Activated naive CD4-positive, alpha-beta T cell treated with anti-CD3 and anti-CD28 coated beads for 36 hours (primary cell): ENCODE data around the gene GABRR2. TPM values are rescaled to one million over a fixed set of nuclear protein-coding genes. Genes with fewer than 3 reads are reported as not detected.
"Not testable (repeated sequence)": the region's sequence is repeated elsewhere in the genome, so short reads cannot be mapped to it uniquely, and the experiment has no call there.

ENCODE experiments used
- CTCF ChIA-PET: fragments of 350-600 bp; sonication (Branson Sonifier 250); formaldehyde crosslinking; loops from one replicate; lab custom pipeline; 2021; ENCODE audit warnings: antibody characterized with exemption; lab: Charles Lee
- DNase-seq: peaks from one replicate; pipeline ENCODE4 v3.0.0-alpha.2; 2020
- H3K27ac Mint-ChIP-seq: one replicate; pipeline ENCODE4 v1.8.0; 2021; ENCODE audit warnings: mild to moderate bottlenecking, mixed read lengths
- H3K27me3 Mint-ChIP-seq: one replicate; pipeline ENCODE4 v1.8.0; 2021; ENCODE audit warnings: low read depth, mixed read lengths
- H3K36me3 Mint-ChIP-seq: one replicate; pipeline ENCODE4 v1.8.0; 2021; ENCODE audit warnings: low read depth, mixed read lengths
- H3K4me1 Mint-ChIP-seq: one replicate; pipeline ENCODE4 v1.8.0; 2021; ENCODE audit warnings: low read depth, mixed read lengths
- H3K4me3 Mint-ChIP-seq: one replicate; pipeline ENCODE4 v1.8.0; 2021; ENCODE audit warnings: mild to moderate bottlenecking, moderate library complexity, mixed read lengths
- H3K9me3 Mint-ChIP-seq: one replicate; pipeline ENCODE4 v1.8.0; 2021; ENCODE audit warnings: mixed read lengths
- intact Hi-C: fragments of 100-400 bp; cut with micrococcal nuclease; formaldehyde crosslinking; loops from one replicate; pipeline ENCODE4 v1.15.1; 2023
- total RNA-seq, 2 experiments: library from RNA; stranded (reverse); gene quantifications; one replicate each; pipeline ENCODE4 v1.2.3, GENCODE V29; 2021

The GABRR2 gene
- total RNA-seq, 2 experiments from 2014 or later = not detected

DNA sequence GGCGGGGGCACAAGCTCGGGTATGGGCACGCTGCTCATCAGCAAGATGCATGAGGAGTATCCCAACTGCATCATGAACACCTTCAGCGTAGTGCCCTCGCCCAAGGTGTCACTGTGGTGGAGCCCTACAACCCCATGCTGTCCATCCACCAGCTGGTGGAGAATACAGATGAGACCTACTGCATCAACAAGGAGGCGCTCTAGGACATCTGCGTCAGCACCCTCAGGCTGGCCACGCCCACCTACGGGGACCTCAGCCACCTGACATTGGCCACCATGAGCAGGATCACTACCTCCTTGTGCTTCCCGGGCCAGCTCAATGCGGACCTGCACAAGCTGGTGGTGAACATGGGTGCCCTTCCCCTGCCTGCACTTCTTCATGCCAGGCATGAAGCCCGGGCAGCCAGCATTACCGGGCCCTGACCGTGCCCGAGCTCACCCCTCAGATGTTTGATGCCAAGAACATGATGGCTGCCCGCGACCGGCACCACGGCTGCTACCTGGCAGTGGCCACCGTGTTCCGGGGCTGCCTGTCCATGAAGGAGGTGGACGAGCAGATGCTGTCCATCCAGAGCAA lies 12.8 kb downstream of the GABRR2 start:
- Mint-ChIP-seq H3K27me3 (no peaks in the 10 kb centered on the region), H3K36me3 (no peaks in the 10 kb centered on the region), H3K27ac (no peak overlapping the region), H3K4me1 (peaks cover 18% of the 10 kb centered on the region), H3K4me3 (no peak overlapping the region), H3K9me3 (no peaks in the 10 kb centered on the region)
- CTCF ChIA-PET = interaction anchor here (0.6 kb wide), 1 partner anchor 15 kb away, joined by 5 read pairs; no protein-coding TSS in a partner anchor
- no peak for DNase-seq
- intact Hi-C loops = no loop called here

DNA sequence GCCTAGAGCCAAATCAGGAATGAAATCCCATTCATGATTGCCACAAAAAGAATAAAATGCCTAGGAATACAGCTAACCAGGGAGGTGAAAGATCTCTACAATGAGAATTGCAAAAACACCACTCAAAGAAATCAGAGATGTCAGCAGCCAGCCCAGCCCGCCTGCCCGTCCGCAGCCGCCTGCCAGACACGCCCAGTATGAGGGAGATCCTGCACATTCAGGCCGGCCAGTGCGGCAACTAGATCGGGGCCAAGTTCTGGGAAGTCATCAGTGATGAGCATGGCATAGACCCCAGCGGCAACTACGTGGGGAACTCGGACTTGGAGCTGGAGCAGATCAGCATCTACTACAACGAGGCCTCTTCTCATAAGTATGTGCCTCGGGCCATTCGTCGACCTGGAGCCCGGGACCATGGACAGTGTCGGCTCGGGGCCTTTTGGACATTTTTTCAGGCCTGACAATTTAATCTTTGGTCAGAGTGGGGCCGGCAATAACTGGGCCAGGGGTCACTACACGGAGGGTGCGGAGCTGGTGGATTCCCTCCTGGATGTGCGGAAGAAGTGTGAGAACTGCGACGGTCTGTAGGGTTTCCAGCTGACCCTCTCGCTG lies 13.4 kb downstream of the GABRR2 start:
- Mint-ChIP-seq H3K4me1 (peaks cover 18% of the 10 kb centered on the region), H3K27ac (no peak overlapping the region), H3K9me3 (no peaks in the 10 kb centered on the region), H3K36me3 (no peaks in the 10 kb centered on the region), H3K27me3 (no peaks in the 10 kb centered on the region), H3K4me3 (no peak overlapping the region)
- CTCF ChIA-PET = interaction anchor here (0.6 to 0.7 kb wide), 2 partner anchors 15 to 308 kb away, joined by 4 to 5 read pairs; no protein-coding TSS in a partner anchor
- intact Hi-C loops = no loop called here
- no peak for DNase-seq

- H3K36me3 Mint-ChIP-seq = no peaks in the 10 kb centered on the region
- CTCF ChIA-PET = no interaction called here
- no peak overlapping the region for H3K4me3 Mint-ChIP-seq
- intact Hi-C loops = loop anchor here (2.0 to 5.0 kb wide), 3 partner anchors 61 to 219 kb away; partner anchors contain the start of genes PNRC1 and RRAGD
- peaks cover 18% of the 10 kb centered on the region for H3K4me1 Mint-ChIP-seq
- no peak for DNase-seq
- no peaks in the 10 kb centered on the region for H3K27me3 Mint-ChIP-seq
- peaks cover 2% of the 10 kb centered on the region for H3K9me3 Mint-ChIP-seq
- H3K27ac Mint-ChIP-seq = no peak overlapping the region
Observed at GRCh38 chr6:89299466-89299850, 15.6 kb downstream of the GABRR2 start.

DNA sequence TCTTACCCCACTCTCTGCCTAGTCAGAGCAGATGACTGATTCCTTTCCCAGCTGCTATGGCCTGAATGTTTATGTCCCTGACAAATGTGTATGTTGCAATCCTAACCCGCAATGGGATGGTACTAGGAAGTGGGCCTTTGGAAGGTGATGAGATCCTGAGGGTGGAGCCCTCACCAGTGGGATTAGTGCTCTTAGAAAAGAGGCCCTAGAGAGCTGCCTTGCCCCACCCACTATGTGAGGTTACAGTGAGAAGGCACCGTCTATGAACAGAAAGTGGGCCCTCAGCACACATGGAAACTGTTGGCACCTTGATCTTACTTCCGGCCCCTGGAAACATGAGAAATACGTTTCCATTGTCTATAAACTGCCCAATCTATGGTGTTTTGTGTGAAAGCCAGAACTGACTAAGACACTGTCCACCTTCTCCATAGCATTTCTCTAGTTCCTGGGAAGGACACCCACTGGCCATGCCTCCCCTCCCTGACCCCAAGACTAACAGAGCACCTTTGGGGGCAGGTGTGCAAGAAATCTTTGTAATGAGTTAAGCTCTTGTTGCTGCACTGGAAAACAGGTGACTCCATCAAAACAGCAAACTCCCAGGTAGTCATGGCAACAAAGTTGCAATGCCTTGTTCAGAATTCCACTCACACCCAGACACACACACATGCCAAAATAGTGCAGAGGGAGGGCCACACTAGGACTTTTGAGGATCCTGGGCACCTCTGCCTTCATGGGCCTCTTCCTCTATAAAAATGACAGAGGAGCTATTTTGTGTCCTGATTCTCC lies 16.2 kb downstream of the GABRR2 start:
- Mint-ChIP-seq H3K36me3 (no peaks in the 10 kb centered on the region), H3K27ac (peak overlapping the region; percentile 46), H3K4me1 (peaks cover 18% of the 10 kb centered on the region), H3K27me3 (no peaks in the 10 kb centered on the region), H3K4me3 (no peak overlapping the region), H3K9me3 (peaks cover 2% of the 10 kb centered on the region)
- CTCF ChIA-PET = interaction anchor here (1.1 to 1.2 kb wide), 2 partner anchors 13 to 51 kb away, joined by 3 to 4 read pairs; no protein-coding TSS in a partner anchor
- intact Hi-C loops = loop anchor here (1.0 to 5.0 kb wide), 4 partner anchors 53 to 218 kb away; partner anchors contain the start of genes PNRC1, RRAGD and UBE2J1
- peak; percentile 50 for DNase-seq

- peak; percentile 83 for DNase-seq
- peak overlapping the region; percentile 7 for H3K4me3 Mint-ChIP-seq
- intact Hi-C loops = loop anchor here (1.0 to 5.0 kb wide), 4 partner anchors 54 to 217 kb away; partner anchors contain the start of genes PNRC1, RRAGD and UBE2J1
- no peaks in the 10 kb centered on the region for H3K27me3 Mint-ChIP-seq
- peaks cover 2% of the 10 kb centered on the region for H3K9me3 Mint-ChIP-seq
- H3K4me1 Mint-ChIP-seq = peaks cover 18% of the 10 kb centered on the region
- CTCF ChIA-PET = interaction anchor here (0.9 to 1.2 kb wide), 3 partner anchors 12 to 315 kb away, joined by 3 to 4 read pairs (median 3); no protein-coding TSS in a partner anchor
- peak overlapping the region; percentile 46 for H3K27ac Mint-ChIP-seq
- no peaks in the 10 kb centered on the region for H3K36me3 Mint-ChIP-seq
Observed at GRCh38 chr6:89297695-89298351, 17.3 kb downstream of the GABRR2 start.

- H3K4me3 Mint-ChIP-seq = no peak overlapping the region
- no peak for DNase-seq
- no peak overlapping the region for H3K27ac Mint-ChIP-seq
- no peaks in the 10 kb centered on the region for H3K36me3 Mint-ChIP-seq
- intact Hi-C loops = loop anchor here (5.0 kb wide), 1 partner anchor 116 kb away; the partner anchor contains the start of gene RRAGD
- peaks cover 2% of the 10 kb centered on the region for H3K9me3 Mint-ChIP-seq
- CTCF ChIA-PET = no interaction called here
- H3K27me3 Mint-ChIP-seq = no peaks in the 10 kb centered on the region
- peaks cover 18% of the 10 kb centered on the region for H3K4me1 Mint-ChIP-seq
Observed at GRCh38 chr6:89295981-89296380, 19.1 kb downstream of the GABRR2 start.

DNA sequence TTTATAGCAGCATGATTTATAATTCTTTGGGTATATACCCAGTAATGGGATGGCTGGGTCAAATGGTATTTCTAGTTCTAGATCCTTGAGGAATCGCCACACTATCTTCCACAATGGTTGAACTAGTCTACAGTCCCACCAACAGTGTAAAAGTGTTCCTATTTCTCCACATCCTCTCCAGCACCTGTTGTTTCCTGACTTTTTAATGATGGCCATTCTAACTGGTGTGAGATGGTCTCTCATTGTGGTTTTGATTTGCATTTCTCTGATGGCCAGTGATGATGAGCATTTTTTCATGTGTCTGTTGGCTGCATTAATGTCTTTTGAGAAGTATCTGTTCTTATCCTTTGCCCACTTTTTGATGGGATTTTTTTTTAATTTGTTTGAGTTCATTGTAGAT lies 20.0 kb downstream of the GABRR2 start:
- H3K9me3 Mint-ChIP-seq, H3K36me3 Mint-ChIP-seq, H3K27ac Mint-ChIP-seq, H3K4me3 Mint-ChIP-seq, DNase-seq, CTCF ChIA-PET, H3K27me3 Mint-ChIP-seq: not testable (repeated sequence)
- H3K4me1 Mint-ChIP-seq = peaks cover 18% of the 10 kb centered on the region
- intact Hi-C loops = loop anchor here (5.0 kb wide), 1 partner anchor 117 kb away; the partner anchor contains the start of gene RRAGD

DNA sequence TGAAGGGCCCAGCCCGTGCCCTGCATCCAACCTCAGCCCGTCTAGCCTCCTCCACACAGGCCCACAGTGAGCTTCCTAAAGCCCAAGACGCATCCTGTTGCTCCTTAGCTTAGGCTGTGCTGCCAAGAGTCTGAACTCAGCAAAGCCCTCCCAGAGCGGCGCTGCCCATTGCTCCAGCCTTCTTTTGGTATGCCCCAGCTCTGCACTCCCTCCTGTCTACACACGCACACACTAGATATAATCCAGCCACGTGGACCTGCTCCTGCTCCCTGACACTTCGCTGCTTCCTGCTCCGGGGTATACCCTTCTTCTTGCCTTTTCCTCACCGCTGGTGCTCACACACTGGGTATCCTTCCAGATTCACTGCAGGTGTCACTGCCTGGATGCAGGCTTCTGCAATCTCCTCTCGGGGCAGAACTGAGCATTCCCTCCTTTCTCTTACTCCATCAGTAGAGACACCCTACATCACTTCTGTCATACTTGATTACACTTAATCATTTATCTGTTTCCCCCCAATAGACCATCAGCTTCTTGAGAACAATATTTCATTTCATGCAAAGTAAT lies 23.8 kb downstream of the GABRR2 start:
- no peak overlapping the region for H3K4me3 Mint-ChIP-seq
- no peaks in the 10 kb centered on the region for H3K27me3 Mint-ChIP-seq
- no peaks in the 10 kb centered on the region for H3K36me3 Mint-ChIP-seq
- no peak for DNase-seq
- peaks cover 2% of the 10 kb centered on the region for H3K9me3 Mint-ChIP-seq
- intact Hi-C loops = no loop called here
- CTCF ChIA-PET = no interaction called here
- no peaks in the 10 kb centered on the region for H3K4me1 Mint-ChIP-seq
- no peak overlapping the region for H3K27ac Mint-ChIP-seq

DNA sequence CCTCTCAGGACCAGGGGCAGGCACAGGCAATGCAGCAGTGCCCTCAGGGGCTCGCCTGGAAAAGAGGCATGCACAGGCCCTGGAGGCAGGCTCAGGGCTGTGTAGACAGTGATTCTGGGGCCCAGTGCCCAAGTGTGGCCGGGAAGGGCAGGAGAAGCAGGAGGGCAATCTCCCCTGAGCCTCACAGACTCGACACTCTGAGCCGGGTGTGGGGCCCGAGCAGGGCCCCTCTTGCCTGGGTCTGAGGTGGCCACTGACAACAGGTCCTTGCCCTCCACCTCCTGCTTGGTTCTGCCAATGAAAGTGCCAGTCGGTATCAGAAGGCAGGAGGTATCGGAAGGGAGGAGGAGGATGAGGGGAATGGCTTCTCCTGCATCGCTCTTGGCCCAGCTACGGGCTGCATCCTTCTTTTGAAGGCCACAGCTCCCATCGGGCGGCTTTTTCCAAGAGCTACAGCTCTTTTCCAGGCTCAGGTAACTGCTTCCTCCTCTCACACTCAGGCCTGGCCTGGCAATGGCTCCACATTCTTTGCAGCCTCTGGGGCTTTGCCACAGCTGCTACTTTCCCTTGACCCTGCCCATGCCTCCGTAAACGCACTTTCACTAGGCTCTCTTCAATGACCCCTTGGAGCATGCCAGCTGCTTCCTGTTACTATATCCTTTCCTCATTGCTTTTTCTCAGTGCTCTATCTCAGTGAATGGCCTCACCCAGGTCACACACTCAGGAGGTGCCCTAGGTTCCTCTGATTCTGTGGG lies 24.5 kb downstream of the GABRR2 start:
- no peak for DNase-seq
- H3K36me3 Mint-ChIP-seq = no peaks in the 10 kb centered on the region
- no peak overlapping the region for H3K27ac Mint-ChIP-seq
- no peak overlapping the region for H3K4me3 Mint-ChIP-seq
- CTCF ChIA-PET = no interaction called here
- no peaks in the 10 kb centered on the region for H3K27me3 Mint-ChIP-seq
- intact Hi-C loops = no loop called here
- H3K4me1 Mint-ChIP-seq = no peaks in the 10 kb centered on the region
- peaks cover 2% of the 10 kb centered on the region for H3K9me3 Mint-ChIP-seq

DNA sequence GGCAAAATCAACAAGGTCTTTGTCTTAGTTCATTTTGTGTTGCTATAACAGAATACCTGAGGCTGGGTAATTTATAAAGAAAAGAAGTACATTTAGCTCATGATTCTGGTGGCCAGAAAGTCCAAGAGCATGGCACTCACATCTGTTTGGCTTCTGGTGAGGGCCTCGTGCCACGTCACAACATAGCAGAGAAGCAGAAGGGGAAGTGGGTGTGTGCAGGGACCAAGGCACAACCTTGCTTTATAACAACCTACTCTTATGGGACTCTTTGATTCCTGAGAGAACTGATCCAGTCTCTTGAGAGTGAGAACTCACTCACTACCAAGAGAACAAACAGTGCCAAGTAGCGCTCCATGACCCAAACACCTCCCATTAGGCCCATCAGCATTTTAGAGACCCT lies 25.4 kb downstream of the GABRR2 start:
- no peaks in the 10 kb centered on the region for H3K4me1 Mint-ChIP-seq
- DNase-seq = no peak
- intact Hi-C loops = no loop called here
- H3K4me3 Mint-ChIP-seq = no peak overlapping the region
- CTCF ChIA-PET = no interaction called here
- no peak overlapping the region for H3K27ac Mint-ChIP-seq
- no peaks in the 10 kb centered on the region for H3K36me3 Mint-ChIP-seq
- no peaks in the 10 kb centered on the region for H3K27me3 Mint-ChIP-seq
- H3K9me3 Mint-ChIP-seq = no peaks in the 10 kb centered on the region

- CTCF ChIA-PET = no interaction called here
- no peaks in the 10 kb centered on the region for H3K27me3 Mint-ChIP-seq
- H3K27ac Mint-ChIP-seq = no peak overlapping the region
- no peaks in the 10 kb centered on the region for H3K9me3 Mint-ChIP-seq
- H3K4me1 Mint-ChIP-seq = no peaks in the 10 kb centered on the region
- intact Hi-C loops = no loop called here
- H3K4me3 Mint-ChIP-seq = no peak overlapping the region
- no peak for DNase-seq
- H3K36me3 Mint-ChIP-seq = no peaks in the 10 kb centered on the region
Observed at GRCh38 chr6:89287351-89288028, 27.6 kb downstream of the GABRR2 start.
